Neural cell (in vitro differentiated cells): Measurements from ENCODE around the gene DLX6. TPM values are rescaled to one million over a fixed set of nuclear protein-coding genes. Genes with fewer than 3 reads are reported as not detected.
A peak's percentile ranks its signal among the peaks of the same experiment; 100 is the strongest.

Experiments used
- H2AFZ ChIP-seq: fragments of 200-600, 300-800 bp; sonication (generic), shearing (Covaris generic); 2 replicates; pipeline ENCODE4 v1.6.0; 2014; ENCODE audit warnings: low read depth, mild to moderate bottlenecking, antibody characterized with exemption, low read length, moderate library complexity
- H3F3A ChIP-seq: fragments of 200-600 bp; shearing (Covaris generic); 2 replicates; pipeline ENCODE4 v1.6.1; 2016; ENCODE audit warnings: mild to moderate bottlenecking, moderate library complexity, mixed read lengths, antibody characterized with exemption, low read length; ENCODE audit not compliant: insufficient read depth, poor library complexity, severe bottlenecking
- H3K27ac ChIP-seq: fragments of 200-600, 300-800 bp; sonication (generic), shearing (Covaris generic); 2 replicates; pipeline ENCODE4 v1.5.1; 2014; ENCODE audit warnings: mild to moderate bottlenecking, low read length, moderate library complexity
- H3K27me3 ChIP-seq: fragments of 300-800, 200-600 bp; sonication (generic), shearing (Covaris generic); 2 replicates; pipeline ENCODE4 v1.6.0; 2014; ENCODE audit warnings: mild to moderate bottlenecking, low read depth, low read length, moderate library complexity; ENCODE audit not compliant: insufficient read depth
- H3K36me3 ChIP-seq: fragments of 300-800, 200-600 bp; sonication (generic), shearing (Covaris generic); 2 replicates; pipeline ENCODE4 v1.5.1; 2014; ENCODE audit warnings: mild to moderate bottlenecking, antibody characterized with exemption, low read length, moderate library complexity; ENCODE audit not compliant: insufficient read depth
- H3K4me2 ChIP-seq: fragments of 300-800, 200-600 bp; sonication (generic), shearing (Covaris generic); 2 replicates; pipeline ENCODE4 v1.6.0; 2014; ENCODE audit warnings: mild to moderate bottlenecking, low read length
- H3K4me3 ChIP-seq: fragments of 300-800, 200-600 bp; sonication (generic), shearing (Covaris generic); 2 replicates; pipeline ENCODE4 v1.5.1; 2014; ENCODE audit warnings: mild to moderate bottlenecking, low read length, moderate library complexity
- H3K79me2 ChIP-seq: fragments of 200-600 bp; shearing (Covaris generic); replicated peaks from 2 replicates; pipeline ENCODE4 v1.6.0; 2014; ENCODE audit warnings: mild to moderate bottlenecking, low read length, moderate library complexity; ENCODE audit not compliant: insufficient read depth
- H3K9ac ChIP-seq: fragments of 300-800, 200-600 bp; sonication (generic), shearing (Covaris generic); 2 replicates; pipeline ENCODE4 v1.6.1; 2016; ENCODE audit warnings: mild to moderate bottlenecking, low read length, mixed read lengths
- H3K9me2 ChIP-seq: fragments of 200-600 bp; shearing (Covaris generic); 2 replicates; pipeline ENCODE4 v1.6.1; 2016; ENCODE audit warnings: mild to moderate bottlenecking, low read length, mixed read lengths; ENCODE audit not compliant: insufficient read depth
- H3K9me3 ChIP-seq: fragments of 200-600, 300-800 bp; sonication (generic), shearing (Covaris generic); 2 replicates; pipeline ENCODE4 v1.6.1; 2016; ENCODE audit warnings: mild to moderate bottlenecking, mixed run types, low read length, moderate library complexity, mixed read lengths
- H4K20me1 ChIP-seq: fragments of 200-600 bp; shearing (Covaris generic); 2 replicates; pipeline ENCODE4 v1.6.1; 2016; ENCODE audit warnings: mild to moderate bottlenecking, mixed run types; ENCODE audit not compliant: insufficient read depth
- CTCF ChIP-seq: fragments of 450-650 bp; IDR thresholded peaks from 2 replicates; pipeline ENCODE4 v1.5.1; 2014; ENCODE audit warnings: antibody characterized with exemption, mild to moderate bottlenecking, moderate library complexity; ENCODE audit not compliant: poor library complexity, severe bottlenecking
- EP300 ChIP-seq: fragments of 450-650 bp; conservative IDR thresholded peaks from 2 replicates; pipeline ENCODE4 v1.6.1; 2014; ENCODE audit warnings: antibody characterized with exemption, mild to moderate bottlenecking, moderate library complexity; ENCODE audit not compliant: poor library complexity, severe bottlenecking
- EZH2 ChIP-seq: fragments of 200-600, 300-800 bp; shearing (Covaris generic), sonication (generic); IDR thresholded peaks from 2 replicates; pipeline ENCODE4 v1.6.1; 2014; ENCODE audit warnings: antibody characterized with exemption, low read length, borderline replicate concordance, mild to moderate bottlenecking; ENCODE audit not compliant: insufficient read depth, poor library complexity, severe bottlenecking
- MXI1 ChIP-seq: fragments of 450-650 bp; conservative IDR thresholded peaks from 2 replicates; pipeline ENCODE4 v1.6.1; 2014; ENCODE audit warnings: antibody characterized with exemption, mild to moderate bottlenecking; ENCODE audit not compliant: poor library complexity, severe bottlenecking
- POLR2AphosphoS5 ChIP-seq: IDR thresholded peaks from 2 replicates; pipeline ENCODE4 v1.6.1; 2012
- RAD21 ChIP-seq: fragments of 450-650 bp; conservative IDR thresholded peaks from 2 replicates; pipeline ENCODE4 v1.6.1; 2014; ENCODE audit warnings: antibody characterized with exemption, mild to moderate bottlenecking, moderate library complexity
- REST ChIP-seq: IDR thresholded peaks from 2 replicates; pipeline ENCODE4 v1.6.1; 2012; ENCODE audit warnings: borderline replicate concordance
- SMC3 ChIP-seq: fragments of 450-650 bp; conservative IDR thresholded peaks from 2 replicates; pipeline ENCODE4 v1.6.1; 2014; ENCODE audit warnings: antibody characterized with exemption, mild to moderate bottlenecking, moderate library complexity; ENCODE audit not compliant: poor library complexity
- TAF1 ChIP-seq: IDR thresholded peaks from 2 replicates; pipeline ENCODE4 v1.6.1; 2012; ENCODE audit warnings: low read depth
- polyA plus RNA-seq: library from polyadenylated mRNA; depleted of rRNA; stranded (reverse); fragments of >200 nt; gene quantifications from 2 replicates; pipeline ENCODE4 v1.2.3, GENCODE V29; 2014

Gene DLX6
- polyA plus RNA-seq, 1 donor from 2014 or later = 58.8 TPM

- peak overlapping the region; percentile 87 for H3K4me3 ChIP-seq
- no peaks in the 10 kb centered on the region for H3K9me2 ChIP-seq
- H4K20me1 ChIP-seq = no peaks in the 10 kb centered on the region
- no peak overlapping the region for H2AFZ ChIP-seq
- peak overlapping the region; percentile 85 for H3K4me2 ChIP-seq
- peaks cover 18% of the 10 kb centered on the region for H3K36me3 ChIP-seq
- peaks cover 5% of the 10 kb centered on the region for H3F3A ChIP-seq
- TF ChIP-seq POLR2AphosphoS5 = peak; percentile 24
- TF ChIP-seq SMC3 = no peak
- TF ChIP-seq REST = peak; percentile 34
- no peaks in the 10 kb centered on the region for H3K9me3 ChIP-seq
- peaks cover 9% of the 10 kb centered on the region for H3K27me3 ChIP-seq
- peaks cover 97% of the 10 kb centered on the region for H3K79me2 ChIP-seq
- H3K27ac ChIP-seq = peak overlapping the region; percentile 100
- H3K9ac ChIP-seq = peak overlapping the region; percentile 99
These were observed 12.1 kb downstream of the DLX6 start for GRCh38 chr7:97017192-97018125.

- H3K27me3 ChIP-seq = peaks cover 10% of the 10 kb centered on the region
- TF ChIP-seq TAF1 (no peak), REST (peak; percentile 59), MXI1 (no peak), CTCF (no peak), EP300 (no peak), RAD21 (no peak), EZH2 (no peak), SMC3 (no peak), POLR2AphosphoS5 (peak; percentile 42)
- peak overlapping the region; percentile 85 for H3K4me2 ChIP-seq
- H3K4me3 ChIP-seq = peak overlapping the region; percentile 87
- peaks cover 5% of the 10 kb centered on the region for H3F3A ChIP-seq
- peak overlapping the region; percentile 100 for H3K27ac ChIP-seq
- H3K36me3 ChIP-seq = peaks cover 18% of the 10 kb centered on the region
- no peaks in the 10 kb centered on the region for H4K20me1 ChIP-seq
- peaks cover 98% of the 10 kb centered on the region for H3K79me2 ChIP-seq
- no peak overlapping the region for H2AFZ ChIP-seq
- H3K9ac ChIP-seq = peak overlapping the region; percentile 99
- no peaks in the 10 kb centered on the region for H3K9me2 ChIP-seq
- H3K9me3 ChIP-seq = no peaks in the 10 kb centered on the region
These were observed 12.8 kb downstream of the DLX6 start for GRCh38 chr7:97018126-97018601.
